ENCODE results near the gene CLN5. TPM values are rescaled to one million over a fixed set of nuclear protein-coding genes. Genes with fewer than 3 reads are reported as not detected.

CLN5 gene
- total RNA-seq, 4 donors from 2014 or later, result 4.5 to 10.1 (median 7.1) TPM

DNA sequence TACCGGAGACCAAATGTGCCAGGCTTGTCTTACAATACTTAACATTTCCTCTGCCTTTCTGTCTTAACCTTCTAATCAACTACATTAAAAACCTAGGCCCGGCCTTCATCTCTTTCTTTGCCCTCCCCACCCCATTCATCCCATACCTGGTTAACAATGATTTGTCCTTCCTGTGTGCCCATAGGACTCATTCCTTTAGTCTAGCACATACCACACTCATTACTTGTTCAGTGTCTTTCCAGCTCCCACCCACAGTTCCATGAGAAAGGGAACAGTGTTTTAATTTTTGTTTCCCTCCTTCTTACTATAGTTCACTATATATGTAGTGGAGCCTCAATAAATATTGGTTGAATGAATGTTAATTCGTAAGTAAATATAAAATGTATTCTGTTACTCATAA, 2.4 kb downstream of the CLN5 start:
- no peak for DNase-seq
- in situ Hi-C loops (cut with MboI; ENCODE audit: low sequenced_read_pairs in 4 of 4), result no loop called here
- intact Hi-C loops (cut with DNase I; ENCODE audit: low total_unique reads), result loop anchor here (5.0 kb wide), 1 partner anchor 333 kb away; the partner anchor contains the start of gene MYCBP2

DNA sequence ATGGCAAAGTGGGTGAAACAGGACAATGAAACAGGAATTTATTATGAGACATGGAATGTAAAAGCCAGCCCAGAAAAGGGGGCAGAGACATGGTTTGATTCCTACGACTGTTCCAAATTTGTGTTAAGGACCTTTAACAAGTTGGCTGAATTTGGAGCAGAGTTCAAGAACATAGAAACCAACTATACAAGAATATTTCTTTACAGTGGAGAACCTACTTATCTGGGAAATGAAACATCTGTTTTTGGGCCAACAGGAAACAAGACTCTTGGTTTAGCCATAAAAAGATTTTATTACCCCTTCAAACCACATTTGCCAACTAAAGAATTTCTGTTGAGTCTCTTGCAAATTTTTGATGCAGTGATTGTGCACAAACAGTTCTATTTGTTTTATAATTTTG, 8.6 kb downstream of the CLN5 start:
- Histone ChIP-seq H3K27me3 (no peaks in the 10 kb centered on the region), H3K9me3 (no peaks in the 10 kb centered on the region), H3K36me3 (peaks cover 0 to 16% of the 10 kb centered on the region in 2 donors), H3K27ac (peak overlapping the region in 1 of 4 donors; percentile 2), H3K4me1 (peaks cover 13 to 21% of the 10 kb centered on the region in 2 donors), H3K4me3 (no peak overlapping the region)
- intact Hi-C loops (cut with DNase I; ENCODE audit: low total_unique reads) (no loop called here), in situ Hi-C loops (cut with MboI; ENCODE audit: low sequenced_read_pairs in 4 of 4) (no loop called here)
- DNase-seq, result no peak
- TF ChIP-seq POLR2A (IDR thresholded peaks at IDR 0.05), result no peak
- TF ChIP-seq, protein P1, sequence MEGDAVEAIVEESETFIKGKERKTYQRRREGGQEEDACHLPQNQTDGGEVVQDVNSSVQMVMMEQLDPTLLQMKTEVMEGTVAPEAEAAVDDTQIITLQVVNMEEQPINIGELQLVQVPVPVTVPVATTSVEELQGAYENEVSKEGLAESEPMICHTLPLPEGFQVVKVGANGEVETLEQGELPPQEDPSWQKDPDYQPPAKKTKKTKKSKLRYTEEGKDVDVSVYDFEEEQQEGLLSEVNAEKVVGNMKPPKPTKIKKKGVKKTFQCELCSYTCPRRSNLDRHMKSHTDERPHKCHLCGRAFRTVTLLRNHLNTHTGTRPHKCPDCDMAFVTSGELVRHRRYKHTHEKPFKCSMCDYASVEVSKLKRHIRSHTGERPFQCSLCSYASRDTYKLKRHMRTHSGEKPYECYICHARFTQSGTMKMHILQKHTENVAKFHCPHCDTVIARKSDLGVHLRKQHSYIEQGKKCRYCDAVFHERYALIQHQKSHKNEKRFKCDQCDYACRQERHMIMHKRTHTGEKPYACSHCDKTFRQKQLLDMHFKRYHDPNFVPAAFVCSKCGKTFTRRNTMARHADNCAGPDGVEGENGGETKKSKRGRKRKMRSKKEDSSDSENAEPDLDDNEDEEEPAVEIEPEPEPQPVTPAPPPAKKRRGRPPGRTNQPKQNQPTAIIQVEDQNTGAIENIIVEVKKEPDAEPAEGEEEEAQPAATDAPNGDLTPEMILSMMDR (IDR thresholded peaks at IDR 0.05 in 4 of 5, conservative IDR thresholded peaks at IDR 0.05 in 1 of 5), result no peak
- ATAC-seq, result no peak

More for the DNA sequence above, 2.4 kb downstream of the CLN5 start:
- H3K4me1 ChIP-seq, result peaks cover 14 to 15% of the 10 kb centered on the region in 2 donors
- peaks cover 0 to 6% of the 10 kb centered on the region in 2 donors for H3K36me3 ChIP-seq
- no peaks in the 10 kb centered on the region for H3K27me3 ChIP-seq
- H3K9me3 ChIP-seq, result no peaks in the 10 kb centered on the region
- ATAC-seq, result no peak
- H3K4me3 ChIP-seq, result no peak overlapping the region
- H3K27ac ChIP-seq, result peak overlapping the region in 1 of 4 donors; percentile 93
- TF ChIP-seq, protein P1 (IDR thresholded peaks at IDR 0.05 in 4 of 5, conservative IDR thresholded peaks at IDR 0.05 in 1 of 5), result no peak
- TF ChIP-seq POLR2A (IDR thresholded peaks at IDR 0.05), result no peak

DNA sequence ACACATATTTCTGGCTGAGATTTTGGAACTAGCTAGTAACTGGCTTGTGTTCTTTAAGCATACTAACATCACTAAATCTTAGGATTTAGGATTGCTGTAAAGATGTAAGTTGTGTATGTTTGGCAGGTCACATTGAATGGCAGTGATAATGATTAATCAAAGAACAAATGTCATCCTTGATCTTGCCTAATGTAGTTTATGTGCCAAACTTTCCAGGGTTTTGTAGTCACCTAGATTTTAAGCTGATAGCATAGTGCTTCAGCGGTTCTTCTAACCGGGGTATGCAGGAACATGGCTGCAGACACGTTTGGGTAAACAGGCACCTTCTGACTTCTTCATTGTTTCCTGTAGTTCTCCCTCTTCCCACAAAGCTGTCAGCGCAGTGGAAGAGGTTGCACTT, 9.7 kb downstream of the CLN5 start:
- in situ Hi-C loops (cut with MboI; ENCODE audit: low sequenced_read_pairs in 4 of 4) (no loop called here), intact Hi-C loops (cut with DNase I; ENCODE audit: low total_unique reads) (no loop called here)
- H3K4me1 ChIP-seq, result peaks cover 13 to 21% of the 10 kb centered on the region in 2 donors
- TF ChIP-seq POLR2A (IDR thresholded peaks at IDR 0.05), result no peak
- TF ChIP-seq, protein P1 (IDR thresholded peaks at IDR 0.05 in 4 of 5, conservative IDR thresholded peaks at IDR 0.05 in 1 of 5), result no peak
- ATAC-seq (no peak), DNase-seq (no peak)
- no peaks in the 10 kb centered on the region for H3K27me3 ChIP-seq
- peak overlapping the region in 3 of 4 donors; percentile 21 to 56 (median 27) for H3K27ac ChIP-seq
- no peak overlapping the region for H3K4me3 ChIP-seq
- H3K36me3 ChIP-seq, result peaks cover 0 to 17% of the 10 kb centered on the region in 2 donors
- H3K9me3 ChIP-seq, result no peaks in the 10 kb centered on the region

DNA sequence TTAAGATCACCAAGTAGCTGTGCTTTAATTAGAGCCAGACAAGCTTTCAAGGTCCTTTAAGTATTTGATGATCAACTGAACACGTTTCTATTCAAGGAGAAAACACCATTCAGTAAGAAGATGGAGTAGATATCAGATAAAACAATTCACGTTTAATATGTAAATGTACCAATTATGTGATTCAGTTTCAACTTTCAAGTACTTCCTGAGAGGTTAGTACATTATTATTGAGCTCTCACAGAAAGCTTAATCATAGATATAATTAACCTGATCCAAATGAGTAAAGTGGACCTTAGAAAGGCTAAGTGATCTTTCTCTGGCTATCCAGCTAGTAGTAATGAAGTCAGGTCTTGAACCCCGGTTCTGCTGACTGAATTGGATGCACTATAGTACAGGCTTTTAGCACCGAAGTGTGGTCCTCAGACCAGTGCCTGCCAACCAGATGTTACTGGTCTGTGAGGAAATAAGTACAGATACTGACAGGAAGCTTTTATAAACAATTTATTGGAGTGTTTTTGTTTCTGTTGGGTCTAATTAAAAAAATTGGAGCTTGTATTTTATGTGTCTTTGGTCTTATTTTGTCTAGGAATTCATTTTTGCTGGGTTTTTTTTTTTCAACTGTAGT, 10.2 kb downstream of the CLN5 start:
- in situ Hi-C loops (cut with MboI; ENCODE audit: low sequenced_read_pairs in 4 of 4), result no loop called here
- no peak for DNase-seq
- Histone ChIP-seq H3K27me3 (no peaks in the 10 kb centered on the region), H3K27ac (peak overlapping the region in 3 of 4 donors; percentile 21 to 56 (median 27)), H3K4me3 (no peak overlapping the region), H3K9me3 (no peaks in the 10 kb centered on the region), H3K4me1 (peaks cover 13 to 21% of the 10 kb centered on the region in 2 donors), H3K36me3 (peaks cover 0 to 20% of the 10 kb centered on the region in 2 donors)
- TF ChIP-seq, protein P1 (IDR thresholded peaks at IDR 0.05 in 4 of 5, conservative IDR thresholded peaks at IDR 0.05 in 1 of 5), result no peak
- no peak for TF ChIP-seq POLR2A (IDR thresholded peaks at IDR 0.05)
- ATAC-seq, result no peak
- intact Hi-C loops (cut with DNase I; ENCODE audit: low total_unique reads), result no loop called here
